Activated CD8-positive, alpha-beta T cell treated with anti-CD3 and anti-CD28 coated beads, Interleukin-2, amount 10 ng/mL, durations not matched to agents 7 days and 5 days (primary cell): ENCODE measurements around the gene CES3. TPM values are rescaled to one million over a fixed set of nuclear protein-coding genes. Genes with fewer than 3 reads are reported as not detected.

ENCODE experiments used
- ATAC-seq: fragments of 150-1000 bp; cut with Tn5 transposase; one replicate; pipeline ENCODE4 v1.10.0; 2021; ENCODE audit warnings: moderate library complexity
- CTCF ChIA-PET: fragments of 350-600 bp; sonication (Branson Sonifier 250); formaldehyde crosslinking; loops from one replicate; lab custom pipeline; 2021; ENCODE audit warnings: antibody characterized with exemption; lab: Charles Lee
- POLR2A ChIA-PET: fragments of 350-600 bp; sonication (Branson Sonifier 250); formaldehyde crosslinking; loops from one replicate; lab custom pipeline; 2021; ENCODE audit warnings: antibody characterized with exemption; lab: Charles Lee
- DNase-seq: peaks from one replicate; pipeline ENCODE4 v3.0.0-alpha.2; 2020
- H3K27ac Mint-ChIP-seq: one replicate; pipeline ENCODE4 v1.8.0; 2021; ENCODE audit warnings: mild to moderate bottlenecking, mixed read lengths
- H3K27me3 Mint-ChIP-seq: one replicate; pipeline ENCODE4 v1.8.0; 2021; ENCODE audit warnings: low read depth, mixed read lengths
- H3K36me3 Mint-ChIP-seq: one replicate; pipeline ENCODE4 v1.8.0; 2021; ENCODE audit warnings: low read depth, mixed read lengths
- H3K4me1 Mint-ChIP-seq: one replicate; pipeline ENCODE4 v1.8.0; 2021; ENCODE audit warnings: low read depth, mixed read lengths
- H3K4me3 Mint-ChIP-seq: one replicate; pipeline ENCODE4 v1.8.0; 2021; ENCODE audit warnings: mild to moderate bottlenecking, mixed read lengths
- H3K9me3 Mint-ChIP-seq: one replicate; pipeline ENCODE4 v1.8.0; 2022; ENCODE audit warnings: mixed read lengths; ENCODE audit not compliant: insufficient read depth
- total RNA-seq, 2 experiments: library from RNA; stranded (reverse); gene quantifications; one replicate each; pipeline ENCODE4 v1.2.3, GENCODE V29; 2021

Gene CES3
- total RNA-seq, 2 experiments from 2014 or later: 2.4 to 4.3 TPM

GRCh38 chr16:67021321-67021720 lies 60.3 kb downstream of the CES3 start:
- Mint-ChIP-seq H3K27me3 (no peaks in the 10 kb centered on the region), H3K27ac (no peak overlapping the region), H3K36me3 (no peaks in the 10 kb centered on the region), H3K9me3 (no peaks in the 10 kb centered on the region), H3K4me1 (peaks cover 38% of the 10 kb centered on the region), H3K4me3 (no peak overlapping the region)
- ATAC-seq (no peak), DNase-seq (no peak)
- ChIA-PET CTCF (interaction anchor here (1.2 to 8.1 kb wide), 3 partner anchors 67 to 134 kb away, joined by 3 to 134 read pairs (median 16); no protein-coding TSS in a partner anchor), POLR2A (interaction anchor here (1.6 kb wide), 1 partner anchor 8 kb away, joined by 6 read pairs; no protein-coding TSS in a partner anchor)

DNA sequence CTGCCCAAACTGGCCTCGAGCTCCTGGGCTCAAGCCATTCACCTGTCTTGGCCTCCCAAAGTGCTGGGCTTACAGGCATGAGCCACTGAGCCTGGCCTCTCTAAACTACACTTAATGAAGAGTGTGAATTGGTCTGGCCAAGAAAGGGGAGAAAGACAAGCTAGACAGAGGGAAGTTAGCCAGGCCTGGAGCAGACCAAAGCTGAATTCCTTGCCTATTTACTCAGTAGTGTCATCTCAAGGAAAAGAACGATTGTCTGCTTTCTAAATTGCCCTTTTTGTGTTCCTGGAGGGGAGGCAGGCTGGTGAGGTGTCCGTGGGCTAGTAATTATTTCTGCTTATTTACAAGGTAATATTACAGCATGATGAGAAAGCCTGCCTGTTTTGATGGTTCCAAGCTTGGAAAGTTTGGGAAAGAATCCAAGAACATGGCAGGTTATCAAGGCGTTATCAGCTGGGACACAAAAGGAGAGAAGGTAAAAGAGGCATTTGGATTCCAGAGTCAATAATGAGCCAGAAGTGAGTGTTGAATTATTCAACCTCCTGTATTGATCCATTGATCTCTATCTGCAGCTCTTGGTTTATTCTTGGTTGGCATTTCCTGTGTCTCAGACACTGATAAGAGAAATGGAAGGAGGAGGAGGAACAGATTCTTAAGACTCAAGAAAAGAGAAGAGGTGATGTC lies 61.6 kb downstream of the CES3 start:
- Mint-ChIP-seq H3K9me3 (no peaks in the 10 kb centered on the region), H3K4me1 (peaks cover 34% of the 10 kb centered on the region), H3K36me3 (no peaks in the 10 kb centered on the region), H3K27me3 (no peaks in the 10 kb centered on the region), H3K27ac (no peak overlapping the region), H3K4me3 (no peak overlapping the region)
- POLR2A ChIA-PET: interaction anchor here (0.5 to 1.6 kb wide), 3 partner anchors 9 to 97 kb away, joined by 3 to 6 read pairs (median 3); partner anchors contain the start of gene RRAD
- DNase-seq (peak; percentile 4), ATAC-seq (no peak)
- CTCF ChIA-PET: interaction anchor here (0.6 to 8.1 kb wide), 5 partner anchors 9 to 133 kb away, joined by 3 to 134 read pairs (median 5); no protein-coding TSS in a partner anchor

- Mint-ChIP-seq H3K27ac (peak overlapping the region; percentile 65), H3K27me3 (no peaks in the 10 kb centered on the region), H3K36me3 (no peaks in the 10 kb centered on the region), H3K9me3 (no peaks in the 10 kb centered on the region), H3K4me3 (no peak overlapping the region), H3K4me1 (peaks cover 32% of the 10 kb centered on the region)
- POLR2A ChIA-PET: interaction anchor here (0.6 kb wide), 1 partner anchor 10 kb away, joined by 3 read pairs; no protein-coding TSS in a partner anchor
- CTCF ChIA-PET: interaction anchor here (1.7 kb wide), 1 partner anchor 132 kb away, joined by 5 read pairs; no protein-coding TSS in a partner anchor
- ATAC-seq (no peak), DNase-seq (peak; percentile 10)
Measured at GRCh38 chr16:67023689-67024088, 62.6 kb downstream of the CES3 start.

Other genes with a start within 250 kb of the CES3 start
- 10 to 100 TPM; 56.5 to 63.1 TPM for gene DYNC1LI2, start 209.7 kb upstream of the CES3 start, total RNA-seq
- gene TERB1, start 159.7 kb upstream of the CES3 start, total RNA-seq: not detected
- 10 to 100 TPM; 77.3 to 84.1 TPM for gene NAE1, start 130.3 kb upstream of the CES3 start, total RNA-seq
- gene CA7, start 116.9 kb upstream of the CES3 start, total RNA-seq: not detected
- gene PDP2, start 80.8 kb upstream of the CES3 start, total RNA-seq: 10 to 100 TPM; 24.2 to 26.9 TPM
- gene CDH16, start 42.4 kb upstream of the CES3 start, total RNA-seq: not detected
- under 1 TPM in 1 of 2 experiments, not detected in 1; 0.34 TPM for gene RRAD, start 35.7 kb upstream of the CES3 start, total RNA-seq
- 100 to 1,000 TPM; 115 to 126 TPM for gene CIAO2B, start 26.9 kb upstream of the CES3 start, total RNA-seq
- 10 to 100 TPM; 29.7 to 34.0 TPM for gene CES2, start 25.8 kb upstream of the CES3 start, total RNA-seq
- 10 to 100 TPM; 10.5 to 12.0 TPM for gene CES4A, start 27.3 kb downstream of the CES3 start, total RNA-seq
- gene CBFB, start 67.9 kb downstream of the CES3 start, total RNA-seq: 100 to 1,000 TPM; 235 to 241 TPM
- gene PHAF1, start 148.7 kb downstream of the CES3 start, total RNA-seq: 10 to 100 TPM; 16.5 TPM
- gene B3GNT9, start 189.7 kb downstream of the CES3 start, total RNA-seq: 1 to 10 TPM; 6.6 to 7.2 TPM
- gene TRADD, start 198.6 kb downstream of the CES3 start, total RNA-seq: 10 to 100 TPM; 39.2 to 40.7 TPM
- 10 to 100 TPM; 22.7 to 24.8 TPM for gene FBXL8, start 198.7 kb downstream of the CES3 start, total RNA-seq
- 10 to 100 TPM; 31.5 to 34.4 TPM for gene HSF4, start 203.5 kb downstream of the CES3 start, total RNA-seq
- gene NOL3, start 209.3 kb downstream of the CES3 start, total RNA-seq: 1 to 10 TPM; 7.4 to 8.2 TPM
- 10 to 100 TPM; 43.3 to 48.2 TPM for gene MATCAP1, start 222.7 kb downstream of the CES3 start, total RNA-seq
- gene EXOC3L1, start 228.9 kb downstream of the CES3 start, total RNA-seq: not detected
- gene E2F4, start 230.9 kb downstream of the CES3 start, total RNA-seq: 100 to 1,000 TPM; 134 to 138 TPM
- 1 to 10 TPM; 7.2 to 8.0 TPM for gene ELMO3, start 237.9 kb downstream of the CES3 start, total RNA-seq